ENCODE results near the gene SCAPER. TPM values are rescaled to one million over a fixed set of nuclear protein-coding genes. Genes with fewer than 3 reads are reported as not detected.

The SCAPER gene
- total RNA-seq, 1 donor from 2014 or later, result 20.8 TPM

DNA sequence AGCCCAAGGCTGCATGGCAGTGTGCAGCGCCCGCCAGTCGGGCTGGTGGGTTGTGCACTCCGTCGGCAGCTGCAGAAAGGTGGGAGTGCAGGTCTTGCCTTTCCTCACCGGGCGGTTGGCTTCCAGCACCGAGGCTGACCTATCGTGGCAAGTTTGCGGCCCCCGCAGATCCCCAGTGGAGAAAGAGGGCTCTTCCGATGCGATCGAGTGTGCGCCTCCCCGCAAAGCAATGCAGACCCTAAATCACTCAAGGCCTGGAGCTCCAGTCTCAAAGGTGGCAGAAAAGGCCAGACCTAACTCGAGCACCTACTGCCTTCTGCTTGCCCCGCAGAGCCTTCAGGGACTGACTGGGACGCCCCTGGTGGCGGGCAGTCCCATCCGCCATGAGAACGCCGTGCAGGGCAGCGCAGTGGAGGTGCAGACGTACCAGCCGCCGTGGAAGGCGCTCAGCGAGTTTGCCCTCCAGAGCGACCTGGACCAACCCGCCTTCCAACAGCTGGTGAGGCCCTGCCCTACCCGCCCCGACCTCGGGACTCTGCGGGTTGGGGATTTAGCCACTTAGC is 564.3 kb downstream of the SCAPER start:
- Histone ChIP-seq H3K4me3 (ENCODE audit: low read depth, low read length) (no peak overlapping the region), H3K36me3 (ENCODE audit: control insufficient read depth, insufficient read depth, low read length) (no peaks in the 10 kb centered on the region), H3K27me3 (ENCODE audit: control insufficient read depth, insufficient read depth, low read length) (peaks cover 93% of the 10 kb centered on the region)
- TF ChIP-seq, protein P1, sequence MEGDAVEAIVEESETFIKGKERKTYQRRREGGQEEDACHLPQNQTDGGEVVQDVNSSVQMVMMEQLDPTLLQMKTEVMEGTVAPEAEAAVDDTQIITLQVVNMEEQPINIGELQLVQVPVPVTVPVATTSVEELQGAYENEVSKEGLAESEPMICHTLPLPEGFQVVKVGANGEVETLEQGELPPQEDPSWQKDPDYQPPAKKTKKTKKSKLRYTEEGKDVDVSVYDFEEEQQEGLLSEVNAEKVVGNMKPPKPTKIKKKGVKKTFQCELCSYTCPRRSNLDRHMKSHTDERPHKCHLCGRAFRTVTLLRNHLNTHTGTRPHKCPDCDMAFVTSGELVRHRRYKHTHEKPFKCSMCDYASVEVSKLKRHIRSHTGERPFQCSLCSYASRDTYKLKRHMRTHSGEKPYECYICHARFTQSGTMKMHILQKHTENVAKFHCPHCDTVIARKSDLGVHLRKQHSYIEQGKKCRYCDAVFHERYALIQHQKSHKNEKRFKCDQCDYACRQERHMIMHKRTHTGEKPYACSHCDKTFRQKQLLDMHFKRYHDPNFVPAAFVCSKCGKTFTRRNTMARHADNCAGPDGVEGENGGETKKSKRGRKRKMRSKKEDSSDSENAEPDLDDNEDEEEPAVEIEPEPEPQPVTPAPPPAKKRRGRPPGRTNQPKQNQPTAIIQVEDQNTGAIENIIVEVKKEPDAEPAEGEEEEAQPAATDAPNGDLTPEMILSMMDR (IDR thresholded peaks at IDR 0.05; ENCODE audit: insufficient read depth, low read length, poor library complexity, severe bottlenecking), result peak; percentile 37
- DNase-seq (ENCODE audit: low read depth), result no peak

DNA sequence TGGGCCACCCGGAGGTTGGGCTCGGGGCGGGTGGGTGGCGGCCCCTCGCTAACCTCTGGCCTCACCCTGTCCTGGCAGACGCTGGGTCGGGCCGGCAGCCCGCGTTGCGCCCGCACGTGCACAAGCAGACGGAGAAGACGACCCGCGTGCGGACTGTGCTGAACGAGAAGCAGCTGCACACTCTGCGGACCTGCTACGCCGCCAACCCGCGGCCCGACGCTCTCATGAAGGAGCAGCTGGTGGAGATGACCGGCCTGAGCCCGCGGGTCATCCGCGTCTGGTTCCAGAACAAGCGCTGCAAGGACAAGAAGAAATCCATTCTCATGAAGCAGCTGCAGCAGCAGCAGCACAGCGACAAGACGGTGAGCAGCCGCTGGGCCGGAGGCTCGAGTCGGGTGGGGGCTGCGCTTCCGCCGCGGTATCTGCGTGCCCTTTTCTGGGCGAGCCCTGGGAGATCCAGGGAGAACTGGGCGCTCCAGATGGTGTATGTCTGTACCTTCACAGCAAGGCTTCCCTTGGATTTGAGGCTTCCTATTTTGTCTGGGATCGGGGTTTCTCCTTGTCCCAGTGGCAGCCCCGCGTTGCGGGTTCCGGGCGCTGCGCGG is 564.8 kb downstream of the SCAPER start:
- Histone ChIP-seq H3K36me3 (ENCODE audit: control insufficient read depth, insufficient read depth, low read length) (no peaks in the 10 kb centered on the region), H3K4me3 (ENCODE audit: low read depth, low read length) (no peak overlapping the region), H3K27me3 (ENCODE audit: control insufficient read depth, insufficient read depth, low read length) (peaks cover 93% of the 10 kb centered on the region)
- TF ChIP-seq, protein P1 (IDR thresholded peaks at IDR 0.05; ENCODE audit: insufficient read depth, low read length, poor library complexity, severe bottlenecking), result no peak
- DNase-seq (ENCODE audit: low read depth), result no peak

DNA sequence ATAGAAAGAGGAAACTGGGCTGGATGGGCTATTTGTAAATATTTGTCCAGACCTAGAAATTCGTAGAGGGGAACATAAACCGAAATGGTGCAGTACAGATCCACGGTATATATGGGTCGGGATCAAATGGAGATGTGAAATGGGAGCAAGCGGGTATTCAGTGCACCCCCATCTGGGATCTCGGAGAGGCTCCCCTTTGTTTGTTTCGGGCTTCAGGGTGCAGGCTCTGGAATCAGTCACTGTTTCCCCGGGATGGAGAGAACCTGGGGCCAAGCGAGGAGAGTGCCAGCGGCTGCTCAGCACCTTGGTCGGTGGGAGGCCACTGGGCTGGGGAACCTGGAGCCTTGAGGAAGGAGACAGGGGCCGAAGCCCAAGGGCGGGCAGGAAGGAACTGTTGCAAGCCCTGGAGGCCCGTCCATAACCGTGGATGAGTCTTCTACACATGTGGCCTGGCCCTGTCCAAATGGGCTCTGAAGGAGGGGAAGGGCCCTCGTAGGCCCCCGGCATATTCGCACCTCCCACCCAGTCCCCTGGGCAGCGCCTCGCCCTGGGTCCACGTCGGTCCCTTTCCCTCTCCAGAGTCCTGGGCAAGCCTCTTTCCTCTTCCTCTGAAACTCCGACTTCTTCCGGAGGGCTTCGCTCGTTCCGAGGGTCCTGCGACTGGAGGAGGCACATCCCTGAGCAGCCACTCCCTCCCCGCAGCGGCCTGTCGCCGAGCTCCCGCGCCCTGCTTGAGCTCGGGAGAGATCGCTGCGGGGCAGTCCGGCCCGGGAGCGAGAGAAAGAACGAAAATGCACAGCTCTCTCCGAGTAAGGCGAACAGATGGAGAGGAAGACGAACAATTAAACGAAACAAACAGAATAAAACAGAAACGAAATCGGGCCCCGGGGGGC is 565.6 kb downstream of the SCAPER start:
- TF ChIP-seq, protein P1 (IDR thresholded peaks at IDR 0.05; ENCODE audit: insufficient read depth, low read length, poor library complexity, severe bottlenecking), result no peak
- H3K4me3 ChIP-seq (ENCODE audit: low read depth, low read length), result no peak overlapping the region
- peaks cover 96% of the 10 kb centered on the region for H3K27me3 ChIP-seq (ENCODE audit: control insufficient read depth, insufficient read depth, low read length)
- DNase-seq (ENCODE audit: low read depth), result no peak
- no peaks in the 10 kb centered on the region for H3K36me3 ChIP-seq (ENCODE audit: control insufficient read depth, insufficient read depth, low read length)

DNA sequence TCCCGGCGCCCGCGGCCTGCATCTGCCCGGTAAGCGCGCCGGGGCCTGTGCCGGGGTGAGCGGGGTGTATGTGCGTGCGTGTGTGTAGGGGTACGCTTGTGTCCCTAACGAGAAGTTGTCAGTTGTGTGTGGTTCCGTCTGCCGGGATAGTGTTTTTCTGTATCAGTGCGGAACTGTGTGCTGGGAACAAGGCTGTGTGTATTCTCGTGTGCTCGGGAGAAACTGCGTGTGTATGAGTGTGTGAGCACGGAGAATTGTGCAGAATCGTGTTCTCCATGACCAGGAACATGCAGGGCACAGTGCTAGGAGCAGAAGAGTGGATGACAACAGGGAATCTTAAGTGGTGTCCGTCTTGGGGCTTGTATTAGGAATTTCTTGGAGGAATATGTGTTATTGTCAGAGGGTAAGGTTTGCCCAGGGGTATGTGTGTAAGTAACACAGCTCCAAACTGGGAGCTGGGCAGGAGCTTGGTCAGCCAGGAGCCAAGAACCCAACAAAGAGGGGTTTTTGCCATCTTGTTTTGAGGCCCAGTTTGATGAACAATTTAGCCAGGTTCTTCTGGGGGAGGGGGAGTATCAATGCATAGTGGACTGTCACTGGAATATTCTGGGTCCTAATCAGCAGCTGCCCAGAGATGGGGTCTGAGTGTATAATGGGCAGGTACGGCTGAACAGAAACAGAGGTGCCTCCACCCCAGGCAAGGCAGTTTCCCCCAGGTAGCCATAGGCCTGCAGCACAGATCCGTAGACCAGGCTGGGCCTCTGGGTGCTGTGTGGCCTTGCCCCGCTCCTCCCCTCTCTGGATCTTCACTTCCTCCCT is 566.4 kb downstream of the SCAPER start:
- H3K36me3 ChIP-seq (ENCODE audit: control insufficient read depth, insufficient read depth, low read length), result no peaks in the 10 kb centered on the region
- H3K4me3 ChIP-seq (ENCODE audit: low read depth, low read length), result no peak overlapping the region
- peaks cover 99% of the 10 kb centered on the region for H3K27me3 ChIP-seq (ENCODE audit: control insufficient read depth, insufficient read depth, low read length)
- TF ChIP-seq, protein P1 (IDR thresholded peaks at IDR 0.05; ENCODE audit: insufficient read depth, low read length, poor library complexity, severe bottlenecking), result no peak
- DNase-seq (ENCODE audit: low read depth), result no peak

DNA sequence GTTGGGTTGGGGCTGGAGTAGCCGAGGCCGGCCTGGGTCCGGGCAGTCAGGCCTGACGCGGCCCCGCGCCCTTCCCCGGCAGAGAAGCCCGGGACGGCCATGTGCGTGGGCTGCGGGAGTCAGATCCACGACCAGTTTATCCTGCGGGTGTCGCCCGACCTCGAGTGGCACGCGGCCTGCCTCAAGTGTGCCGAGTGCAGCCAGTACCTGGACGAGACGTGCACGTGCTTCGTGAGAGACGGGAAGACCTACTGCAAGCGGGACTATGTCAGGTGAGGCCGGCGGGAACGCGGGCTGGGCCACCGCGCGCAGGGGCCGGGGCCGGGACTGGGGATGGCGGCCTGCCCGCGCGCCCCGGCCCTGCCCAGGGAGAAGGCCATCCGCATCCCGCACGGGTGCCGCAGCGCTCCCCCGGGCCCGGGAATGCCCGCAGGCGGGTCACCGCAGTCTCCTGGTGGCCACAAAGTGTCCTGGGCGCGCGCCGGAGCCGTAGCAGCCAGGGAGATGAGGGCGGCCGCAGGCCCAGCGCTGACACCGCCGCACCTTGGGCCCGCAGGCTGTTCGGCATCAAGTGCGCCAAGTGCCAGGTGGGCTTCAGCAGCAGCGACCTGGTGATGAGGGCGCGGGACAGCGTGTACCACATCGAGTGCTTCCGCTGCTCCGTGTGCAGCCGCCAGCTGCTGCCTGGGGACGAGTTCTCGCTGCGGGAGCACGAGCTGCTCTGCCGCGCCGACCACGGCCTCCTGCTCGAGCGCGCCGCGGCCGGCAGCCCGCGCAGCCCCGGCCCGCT is 567.2 kb downstream of the SCAPER start:
- Histone ChIP-seq H3K4me3 (ENCODE audit: low read depth, low read length) (no peak overlapping the region), H3K36me3 (ENCODE audit: control insufficient read depth, insufficient read depth, low read length) (no peaks in the 10 kb centered on the region), H3K27me3 (ENCODE audit: control insufficient read depth, insufficient read depth, low read length) (peaks cover 98% of the 10 kb centered on the region)
- TF ChIP-seq, protein P1 (IDR thresholded peaks at IDR 0.05; ENCODE audit: insufficient read depth, low read length, poor library complexity, severe bottlenecking), result no peak
- no peak for DNase-seq (ENCODE audit: low read depth)

Data from kidney epithelial cell (primary cell).